ENCODE results near the gene EAPP.
"Not testable (repeated sequence)": the region's sequence is repeated elsewhere in the genome, so short reads cannot be mapped to it uniquely, and the experiment has no call there.

Gene EAPP

GRCh38 chr14:34539407-34540180 lies at the start of gene EAPP:
TSS of gene EAPP (minus strand) at chr14:34539701. CDS start at chr14:34539628, 73 bp downstream.
- no peak for DNase-seq

GRCh38 chr14:34583525-34583924 lies 44.0 kb upstream of the EAPP start:
- DNase-seq: no peak

GRCh38 chr14:34582117-34582680 lies 42.7 kb upstream of the EAPP start:
- DNase-seq: no peak

GRCh38 chr14:34580381-34580780 lies 40.9 kb upstream of the EAPP start:
- DNase-seq: no peak

GRCh38 chr14:34571771-34572170 lies 32.3 kb upstream of the EAPP start:
- DNase-seq: no peak

GRCh38 chr14:34569750-34570149 lies 30.2 kb upstream of the EAPP start:
- no peak for DNase-seq

- no peak for DNase-seq
Observed at GRCh38 chr14:34568803-34569202, 29.3 kb upstream of the EAPP start.

- DNase-seq: no peak
Observed at GRCh38 chr14:34562776-34563150, 23.3 kb upstream of the EAPP start.

GRCh38 chr14:34562037-34562775 lies 22.7 kb upstream of the EAPP start:
- not testable (repeated sequence) for DNase-seq

GRCh38 chr14:34556498-34556829 lies 17.0 kb upstream of the EAPP start:
- DNase-seq: not testable (repeated sequence)

GRCh38 chr14:34555583-34556497 lies 16.3 kb upstream of the EAPP start:
- not testable (repeated sequence) for DNase-seq

- no peak for DNase-seq
Observed at GRCh38 chr14:34554540-34555250, 15.2 kb upstream of the EAPP start.

- not testable (repeated sequence) for DNase-seq
Observed at GRCh38 chr14:34549276-34549966, 9.9 kb upstream of the EAPP start.

- no peak for DNase-seq
Observed at GRCh38 chr14:34548472-34548981, 9.0 kb upstream of the EAPP start.

- not testable (repeated sequence) for DNase-seq
Observed at GRCh38 chr14:34547136-34547520, 7.6 kb upstream of the EAPP start.

- not testable (repeated sequence) for DNase-seq
Observed at GRCh38 chr14:34546272-34547135, 7.0 kb upstream of the EAPP start.

GRCh38 chr14:34540181-34541059 lies 919 bp upstream of the EAPP start:
- DNase-seq: not testable (repeated sequence)

- no peak for DNase-seq
Observed at GRCh38 chr14:34538871-34539406, 562 bp downstream of the EAPP start.

- not testable (repeated sequence) for DNase-seq
Observed at GRCh38 chr14:34538096-34538495, 1.4 kb downstream of the EAPP start.

Data from bone marrow (tissue), 2 donors.